WERI-Rb-1 (cell line): ENCODE data around the gene GALNT16.
"Not testable (repeated sequence)": the region's sequence is repeated elsewhere in the genome, so short reads cannot be mapped to it uniquely, and the experiment has no call there.

Experiments
- DNase-seq: peaks from one replicate; pipeline ENCODE4 v3.0.0-alpha.2; 2020
- H3K27ac ChIP-seq: fragments of 250-450 bp; sonication (Bioruptor Pico); 2 replicates; pipeline ENCODE4 v1.5.1; 2020; ENCODE audit warnings: mild to moderate bottlenecking, moderate library complexity
- H3K27me3 ChIP-seq: fragments of 250-450 bp; sonication (Bioruptor Pico); 2 replicates; pipeline ENCODE4 v1.5.1; 2021; ENCODE audit warnings: mild to moderate bottlenecking, low read depth, moderate library complexity; ENCODE audit not compliant: insufficient read depth, severe bottlenecking
- H3K36me3 ChIP-seq: fragments of 250-450 bp; sonication (Bioruptor Pico); 2 replicates; pipeline ENCODE4 v1.5.1; 2020; ENCODE audit warnings: mild to moderate bottlenecking, moderate library complexity
- H3K4me3 ChIP-seq: 2 replicates; pipeline ENCODE4 v1.5.1; 2011; ENCODE audit warnings: low read depth, mild to moderate bottlenecking, control low read depth, low read length
- H3K9me3 ChIP-seq: fragments of 250-450 bp; sonication (Bioruptor Pico); 2 replicates; pipeline ENCODE4 v1.5.1; 2021; ENCODE audit warnings: mild to moderate bottlenecking, moderate library complexity; ENCODE audit not compliant: severe bottlenecking
- TF ChIP-seq, protein P1 (sequence below): IDR thresholded peaks from 2 replicates; pipeline ENCODE4 v1.5.1; 2011; ENCODE audit warnings: low read depth, mild to moderate bottlenecking, control low read depth, inconsistent platforms, low read length

Gene GALNT16

DNA sequence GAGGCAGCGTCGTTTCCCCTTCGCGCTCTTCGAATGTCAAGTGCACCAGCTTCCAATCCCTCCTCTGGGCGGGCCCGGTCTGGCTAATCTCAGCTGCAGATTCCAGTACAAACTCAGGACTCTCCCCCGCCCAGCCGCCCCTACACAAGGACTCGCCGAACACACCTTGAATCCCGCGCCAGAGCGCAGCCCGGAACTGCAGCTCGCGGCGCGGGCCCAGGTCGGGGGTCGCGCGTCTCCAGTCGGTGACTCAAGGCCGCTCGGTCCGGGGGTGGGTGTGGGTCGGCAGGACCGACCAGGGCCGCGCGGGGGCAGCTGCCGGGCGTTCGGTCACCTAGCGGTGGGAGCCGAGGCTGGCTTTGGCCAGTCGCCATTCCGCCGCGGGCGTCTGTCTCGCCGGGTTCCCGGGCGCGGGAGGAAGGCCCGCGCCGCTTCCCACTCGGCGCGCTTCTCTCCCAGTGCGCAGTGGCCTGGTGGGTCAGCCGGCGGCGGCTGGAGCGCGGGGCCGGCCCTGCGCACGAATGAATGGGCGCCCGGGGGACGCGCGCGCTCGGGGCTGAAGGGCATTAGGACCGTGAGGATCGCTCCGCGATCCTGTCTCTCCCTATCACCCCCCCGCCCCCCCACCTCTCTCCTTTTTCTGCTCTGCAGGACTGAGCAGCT lies at the start of gene GALNT16:
Gene GALNT16 (plus strand): TSS at position 632 of the 663 bp plus-strand sequence. CDS start 133 bp downstream, outside the sequence.
- TF ChIP-seq, protein P1, sequence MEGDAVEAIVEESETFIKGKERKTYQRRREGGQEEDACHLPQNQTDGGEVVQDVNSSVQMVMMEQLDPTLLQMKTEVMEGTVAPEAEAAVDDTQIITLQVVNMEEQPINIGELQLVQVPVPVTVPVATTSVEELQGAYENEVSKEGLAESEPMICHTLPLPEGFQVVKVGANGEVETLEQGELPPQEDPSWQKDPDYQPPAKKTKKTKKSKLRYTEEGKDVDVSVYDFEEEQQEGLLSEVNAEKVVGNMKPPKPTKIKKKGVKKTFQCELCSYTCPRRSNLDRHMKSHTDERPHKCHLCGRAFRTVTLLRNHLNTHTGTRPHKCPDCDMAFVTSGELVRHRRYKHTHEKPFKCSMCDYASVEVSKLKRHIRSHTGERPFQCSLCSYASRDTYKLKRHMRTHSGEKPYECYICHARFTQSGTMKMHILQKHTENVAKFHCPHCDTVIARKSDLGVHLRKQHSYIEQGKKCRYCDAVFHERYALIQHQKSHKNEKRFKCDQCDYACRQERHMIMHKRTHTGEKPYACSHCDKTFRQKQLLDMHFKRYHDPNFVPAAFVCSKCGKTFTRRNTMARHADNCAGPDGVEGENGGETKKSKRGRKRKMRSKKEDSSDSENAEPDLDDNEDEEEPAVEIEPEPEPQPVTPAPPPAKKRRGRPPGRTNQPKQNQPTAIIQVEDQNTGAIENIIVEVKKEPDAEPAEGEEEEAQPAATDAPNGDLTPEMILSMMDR = peak; percentile 59
- Histone ChIP-seq H3K27ac (peak within 1 kb of the TSS; percentile 42; the same call in 1 of the 2 replicates), H3K27me3 (peaks cover 10% of the 10 kb centered on the region), H3K4me3 (peak within 1 kb of the TSS; percentile 58), H3K9me3 (no peaks in the 10 kb centered on the region), H3K36me3 (no peaks in the 10 kb centered on the region)
- DNase-seq = peak; percentile 73

DNA sequence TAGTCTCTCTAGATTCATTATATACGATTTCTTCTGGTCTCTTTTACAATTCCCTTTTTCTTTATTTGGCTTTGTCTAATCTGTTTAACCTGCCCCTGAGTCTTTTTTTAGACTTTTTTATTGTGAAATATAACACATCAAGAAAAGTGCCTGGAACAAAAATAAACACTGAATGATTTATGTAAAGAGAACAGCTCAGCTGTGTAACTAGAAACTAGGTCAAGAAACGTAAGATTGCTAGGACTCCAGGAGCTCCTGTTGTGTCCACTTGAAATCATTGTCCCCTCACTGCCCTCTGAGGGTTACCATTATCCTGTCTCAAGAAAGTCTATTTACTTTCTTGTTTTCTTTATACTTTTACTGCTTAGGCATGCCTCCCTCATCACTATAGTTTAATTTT lies 45.6 kb upstream of the GALNT16 start:
- Histone ChIP-seq H3K27me3 (no peaks in the 10 kb centered on the region), H3K4me3 (no peak overlapping the region), H3K36me3 (no peaks in the 10 kb centered on the region), H3K27ac (no peak overlapping the region), H3K9me3 (no peaks in the 10 kb centered on the region)
- TF ChIP-seq, protein P1 = no peak
- DNase-seq = no peak

- H3K9me3 ChIP-seq, DNase-seq, H3K27me3 ChIP-seq, H3K4me3 ChIP-seq, H3K36me3 ChIP-seq, H3K27ac ChIP-seq: not testable (repeated sequence)
These were observed 42.3 kb upstream of the GALNT16 start for GRCh38 chr14:69217663-69218062.

- no peak overlapping the region for H3K27ac ChIP-seq
- no peak overlapping the region for H3K4me3 ChIP-seq
- no peak for DNase-seq
- peaks cover 5% of the 10 kb centered on the region for H3K36me3 ChIP-seq
- TF ChIP-seq, protein P1 = no peak
- no peaks in the 10 kb centered on the region for H3K27me3 ChIP-seq
- no peaks in the 10 kb centered on the region for H3K9me3 ChIP-seq
These were observed 35.0 kb upstream of the GALNT16 start for GRCh38 chr14:69224946-69225345.

DNA sequence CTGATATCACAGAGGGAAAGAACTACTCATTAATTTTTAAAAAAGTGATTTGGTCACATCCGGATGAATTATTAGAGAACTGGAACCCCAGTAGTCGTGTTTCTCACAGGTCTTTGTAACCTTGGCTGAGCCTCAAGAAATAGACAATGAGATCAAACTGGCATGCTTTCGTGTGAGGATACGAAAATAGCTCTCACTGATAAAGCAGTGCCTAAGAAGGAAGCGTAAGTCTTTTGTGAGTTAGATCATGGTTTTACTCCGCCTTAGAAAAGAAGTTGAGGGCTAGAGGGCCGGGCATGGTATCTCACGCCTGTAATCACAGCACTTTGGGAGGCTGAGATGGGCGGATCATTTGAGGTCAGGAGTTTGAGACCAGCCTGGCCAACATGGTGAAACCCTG lies 33.8 kb upstream of the GALNT16 start:
- no peak overlapping the region for H3K4me3 ChIP-seq
- H3K36me3 ChIP-seq = peaks cover 5% of the 10 kb centered on the region
- H3K27ac ChIP-seq = no peak overlapping the region
- H3K9me3 ChIP-seq = no peaks in the 10 kb centered on the region
- TF ChIP-seq, protein P1 = no peak
- DNase-seq = no peak
- H3K27me3 ChIP-seq = no peaks in the 10 kb centered on the region

GRCh38 chr14:69226736-69227135 lies 33.2 kb upstream of the GALNT16 start:
- H3K4me3 ChIP-seq = no peak overlapping the region
- peaks cover 5% of the 10 kb centered on the region for H3K36me3 ChIP-seq
- H3K9me3 ChIP-seq = no peaks in the 10 kb centered on the region
- H3K27me3 ChIP-seq = no peaks in the 10 kb centered on the region
- H3K27ac ChIP-seq = no peak overlapping the region
- DNase-seq = no peak
- TF ChIP-seq, protein P1 = no peak
